Measurements from ENCODE around the gene PKD2.
"Not testable (repeated sequence)": the region's sequence is repeated elsewhere in the genome, so short reads cannot be mapped to it uniquely, and the experiment has no call there.

The PKD2 gene

GRCh38 chr4:88070031-88070430 is 62.6 kb downstream of the PKD2 start:
- DNase-seq (ENCODE audit: low read depth in 2 of 2), result no peak

GRCh38 chr4:88075336-88075735 is 67.9 kb downstream of the PKD2 start:
- DNase-seq (ENCODE audit: low read depth in 2 of 2), result no peak

- DNase-seq (ENCODE audit: low read depth in 2 of 2), result no peak
Observed at GRCh38 chr4:88077911-88078524, 70.6 kb downstream of the PKD2 start.

GRCh38 chr4:88078579-88078978 is 71.1 kb downstream of the PKD2 start:
- no peak for DNase-seq (ENCODE audit: low read depth in 2 of 2)

- DNase-seq (ENCODE audit: low read depth in 2 of 2), result no peak
Observed at GRCh38 chr4:88080626-88081025, 73.2 kb downstream of the PKD2 start.

- no peak for DNase-seq (ENCODE audit: low read depth in 2 of 2)
Observed at GRCh38 chr4:88087004-88087403, 79.6 kb downstream of the PKD2 start.

- DNase-seq (ENCODE audit: low read depth in 2 of 2), result no peak
Observed at GRCh38 chr4:88090898-88091297, 83.5 kb downstream of the PKD2 start.

GRCh38 chr4:88091378-88091777 is 83.9 kb downstream of the PKD2 start:
- DNase-seq (ENCODE audit: low read depth in 2 of 2), result no peak

GRCh38 chr4:88093874-88094273 is 86.4 kb downstream of the PKD2 start:
- DNase-seq (ENCODE audit: low read depth in 2 of 2), result no peak

GRCh38 chr4:88097301-88097700 is 89.9 kb downstream of the PKD2 start:
- no peak for DNase-seq (ENCODE audit: low read depth in 2 of 2)

GRCh38 chr4:88097781-88098180 is 90.3 kb downstream of the PKD2 start:
- DNase-seq (ENCODE audit: low read depth in 2 of 2), result no peak

GRCh38 chr4:88098993-88099752 is 91.7 kb downstream of the PKD2 start:
- DNase-seq (ENCODE audit: low read depth in 2 of 2), result no peak

GRCh38 chr4:88101165-88101564 is 93.7 kb downstream of the PKD2 start:
- DNase-seq (ENCODE audit: low read depth in 2 of 2), result no peak

- no peak for DNase-seq (ENCODE audit: low read depth in 2 of 2)
Observed at GRCh38 chr4:88102026-88102425, 94.6 kb downstream of the PKD2 start.

GRCh38 chr4:88104902-88105610 is 97.6 kb downstream of the PKD2 start:
- DNase-seq (ENCODE audit: low read depth in 2 of 2), result no peak

- DNase-seq (ENCODE audit: low read depth in 2 of 2), result no peak
Observed at GRCh38 chr4:88106205-88106604, 98.8 kb downstream of the PKD2 start.

GRCh38 chr4:88107406-88108107 is 100.1 kb downstream of the PKD2 start:
- DNase-seq (ENCODE audit: low read depth in 2 of 2), result no peak

- DNase-seq (ENCODE audit: low read depth in 2 of 2), result not testable (repeated sequence)
Observed at GRCh38 chr4:88108108-88108465, 100.7 kb downstream of the PKD2 start.

- DNase-seq (ENCODE audit: low read depth in 2 of 2), result no peak
Observed at GRCh38 chr4:88108747-88109122, 101.3 kb downstream of the PKD2 start.

GRCh38 chr4:88109123-88109881 is 101.9 kb downstream of the PKD2 start:
- DNase-seq (ENCODE audit: low read depth in 2 of 2), result no peak

- DNase-seq (ENCODE audit: low read depth in 2 of 2), result no peak
Observed at GRCh38 chr4:88110826-88111225, 103.4 kb downstream of the PKD2 start.

GRCh38 chr4:88112856-88113255 is 105.4 kb downstream of the PKD2 start:
- DNase-seq (ENCODE audit: low read depth in 2 of 2), result no peak
